ENCODE results near the gene SARS2.

GRCh38 chr19:38880076-38880881 lies 50.3 kb downstream of the SARS2 start:
- TF ChIP-seq EZH2phosphoT487 (IDR thresholded peaks at IDR 0.05; ENCODE audit: borderline replicate concordance, low read length), result no peak
- no peak for TF ChIP-seq CTCF (IDR thresholded peaks at IDR 0.05; ENCODE audit: low read depth, low read length, poor library complexity, severe bottlenecking)
